Esophagus (tissue), 2 donors: ENCODE measurements around the gene PIK3CA. TPM values are rescaled to one million over a fixed set of nuclear protein-coding genes. Genes with fewer than 3 reads are reported as not detected.
"Not testable (repeated sequence)": the region's sequence is repeated elsewhere in the genome, so short reads cannot be mapped to it uniquely, and the experiment has no call there.

Experiments
- H3K27ac ChIP-seq, 2 donors: one replicate each; pipeline ENCODE4 v1.5.1; 2013; ENCODE audit warnings: low read depth in 2 of 2, mild to moderate bottlenecking in 2 of 2, inconsistent platforms in 1 of 2, low read length in 1 of 2, moderate library complexity in 1 of 2
- H3K27me3 ChIP-seq, 2 donors: one replicate each; pipeline ENCODE4 v1.6.1; 2013; ENCODE audit warnings: low read length in 2 of 2, control low read depth in 1 of 2, mild to moderate bottlenecking in 1 of 2; ENCODE audit not compliant: insufficient read depth in 2 of 2, control insufficient read depth in 1 of 2
- H3K36me3 ChIP-seq, 2 donors: one replicate each; pipeline ENCODE4 v1.6.1; 2013; ENCODE audit warnings: low read length in 1 of 2; ENCODE audit not compliant: control insufficient read depth in 2 of 2, insufficient read depth in 2 of 2
- H3K4me1 ChIP-seq, 2 donors: one replicate each; pipeline ENCODE4 v1.6.1; 2013; ENCODE audit warnings: low read length in 1 of 2; ENCODE audit not compliant: control insufficient read depth in 2 of 2, insufficient read depth in 2 of 2
- H3K4me3 ChIP-seq, 2 donors: one replicate each; pipeline ENCODE4 v1.5.1; 2013; ENCODE audit warnings: low read length in 2 of 2, mild to moderate bottlenecking in 2 of 2, low read depth in 1 of 2, moderate library complexity in 1 of 2
- H3K9me3 ChIP-seq, 2 donors: one replicate each; pipeline ENCODE4 v1.6.1; 2013; ENCODE audit warnings: mild to moderate bottlenecking in 2 of 2, low read depth in 1 of 2, low read length in 1 of 2, moderate library complexity in 1 of 2; ENCODE audit not compliant: control insufficient read depth in 2 of 2, insufficient read depth in 1 of 2
- WGBS, 2 donors: extraction: QIAGEN DNeasy Blood & Tissue Kit; methylation state at CpG; one replicate each; pipeline ENCODE4 v1.1.7; 2013; 5-methylcytosine and 5-hydroxymethylcytosine counted together
- polyA plus RNA-seq, 2 donors: library from polyadenylated mRNA; stranded (reverse); fragments of 200-250 nt; gene quantifications; one replicate each; pipeline ENCODE4 v1.2.3, GENCODE V29; 2013
- donor health status: healthy with polysubstance abuse.
- donor health status: Bipolar disorder and iron deficiency.

The PIK3CA gene
- polyA plus RNA-seq, 2 donors: 3.4 to 5.2 TPM

- H3K27me3 ChIP-seq, H3K27ac ChIP-seq, H3K4me3 ChIP-seq, H3K9me3 ChIP-seq, H3K4me1 ChIP-seq, H3K36me3 ChIP-seq: not testable (repeated sequence)
- whole genome bisulfite sequencing, 2 donors: 58 to 82% methylated on average over 24 to 25 of the region's 27 CpGs
These were observed 15.8 kb upstream of the PIK3CA start for GRCh38 chr3:179132191-179132890.

DNA sequence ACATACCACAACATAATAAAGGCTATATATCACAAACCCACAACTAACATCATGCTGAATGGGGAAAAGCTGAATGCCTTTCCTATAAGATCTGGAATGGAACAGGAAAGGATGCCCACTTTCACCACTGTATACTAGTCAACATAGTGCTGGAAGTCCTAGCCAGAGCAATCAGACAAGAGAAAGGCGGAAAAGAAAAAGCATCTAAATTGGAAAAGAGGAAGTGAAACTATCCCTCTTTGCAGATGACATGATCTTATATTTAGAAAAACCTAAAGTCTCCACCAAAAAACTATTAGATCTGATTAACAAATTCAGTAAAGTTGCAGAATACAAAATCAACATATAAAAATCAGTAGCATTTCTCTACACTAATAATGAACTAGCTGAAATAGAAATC is 14.6 kb upstream of the PIK3CA start:
- Histone ChIP-seq H3K9me3 (no peaks in the 10 kb centered on the region), H3K4me3 (no peak overlapping the region), H3K36me3 (no peaks in the 10 kb centered on the region), H3K27ac (no peak overlapping the region), H3K4me1 (no peaks in the 10 kb centered on the region), H3K27me3 (no peaks in the 10 kb centered on the region)
- 83 to 96% methylated on average over 1 of the region's 1 CpG for WGBS, 2 donors

- no peaks in the 10 kb centered on the region for H3K27me3 ChIP-seq
- no peak overlapping the region for H3K4me3 ChIP-seq
- WGBS, 2 donors: 79 to 85% methylated on average over 1 of the region's 1 CpG
- H3K36me3 ChIP-seq: no peaks in the 10 kb centered on the region
- H3K4me1 ChIP-seq: no peaks in the 10 kb centered on the region
- no peak overlapping the region for H3K27ac ChIP-seq
- H3K9me3 ChIP-seq: no peaks in the 10 kb centered on the region
These were observed 12.0 kb upstream of the PIK3CA start for GRCh38 chr3:179136195-179136594.

DNA sequence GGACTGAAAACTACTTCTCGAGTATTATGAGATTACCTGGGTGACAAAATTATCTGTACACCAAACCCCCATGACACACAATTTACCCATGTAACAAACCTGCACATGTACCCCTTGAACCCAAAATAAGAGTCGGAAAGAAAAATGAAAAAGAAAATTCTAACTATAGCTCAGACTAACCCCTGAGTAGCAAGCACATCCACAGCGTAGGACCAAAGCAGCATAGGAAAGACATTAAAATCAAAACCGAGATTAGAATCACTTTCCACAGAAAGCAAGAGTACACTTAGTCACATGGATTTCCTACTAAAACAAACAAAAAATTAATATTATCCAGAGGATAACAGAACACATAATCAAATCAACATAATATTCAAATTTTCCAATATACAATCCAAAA is 6.3 kb upstream of the PIK3CA start:
- Histone ChIP-seq H3K4me1 (no peaks in the 10 kb centered on the region), H3K27me3 (no peaks in the 10 kb centered on the region), H3K4me3 (no peak overlapping the region), H3K27ac (no peak overlapping the region), H3K36me3 (no peaks in the 10 kb centered on the region), H3K9me3 (no peaks in the 10 kb centered on the region)
- 78 to 82% methylated on average over 4 of the region's 4 CpGs for WGBS, 2 donors

DNA sequence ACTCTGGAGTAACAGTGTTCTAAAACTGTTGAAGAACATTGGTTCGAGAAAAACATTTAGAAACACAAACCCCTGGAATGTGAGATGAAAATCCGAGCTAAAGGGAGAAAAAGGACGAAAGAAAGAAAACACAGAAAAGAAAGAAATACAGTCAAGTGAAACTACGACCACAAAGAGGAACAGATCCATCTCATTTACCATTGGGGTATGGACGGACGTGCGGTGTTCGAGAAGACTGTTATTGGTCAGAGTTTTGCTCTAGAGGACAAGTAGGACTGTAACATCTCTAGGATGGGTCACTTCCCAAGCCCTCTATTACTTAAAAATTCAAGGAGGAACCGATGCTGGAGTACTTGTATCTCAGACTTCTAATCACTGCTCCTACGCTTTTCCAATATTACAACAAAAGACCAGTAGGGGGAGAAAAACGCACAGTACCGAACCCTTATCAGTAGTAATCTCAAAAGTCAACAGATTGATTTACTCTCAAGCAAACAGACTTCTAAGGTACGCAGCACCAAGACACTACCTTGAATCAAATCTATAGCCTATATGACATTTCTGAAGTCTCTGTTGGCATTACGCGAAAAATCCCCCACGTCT is 1.1 kb upstream of the PIK3CA start:
- no peaks in the 10 kb centered on the region for H3K4me1 ChIP-seq
- H3K9me3 ChIP-seq: no peaks in the 10 kb centered on the region
- H3K27ac ChIP-seq: peak overlapping the region; percentile 99
- no peaks in the 10 kb centered on the region for H3K36me3 ChIP-seq
- WGBS, 2 donors: 3 to 4% methylated on average over 16 of the region's 16 CpGs
- H3K27me3 ChIP-seq: no peaks in the 10 kb centered on the region
- H3K4me3 ChIP-seq: peak overlapping the region; percentile 91 to 99

GRCh38 chr3:179147514-179147872 is 664 bp upstream of the PIK3CA start:
- Histone ChIP-seq H3K27ac (peak overlapping the region; percentile 99), H3K9me3 (no peaks in the 10 kb centered on the region), H3K27me3 (no peaks in the 10 kb centered on the region), H3K4me3 (peak overlapping the region; percentile 91 to 99), H3K36me3 (no peaks in the 10 kb centered on the region), H3K4me1 (no peaks in the 10 kb centered on the region)
- WGBS, 2 donors: 0% methylated on average over 14 of the region's 14 CpGs

GRCh38 chr3:179148616-179149405 is 654 bp downstream of the PIK3CA start:
- 0% methylated on average over 52 to 70 of the region's 70 CpGs for WGBS, 2 donors
- H3K4me3 ChIP-seq: peak overlapping the region; percentile 91 to 99
- H3K27ac ChIP-seq: peak overlapping the region; percentile 99
- H3K4me1 ChIP-seq: no peaks in the 10 kb centered on the region
- no peaks in the 10 kb centered on the region for H3K27me3 ChIP-seq
- no peaks in the 10 kb centered on the region for H3K36me3 ChIP-seq
- H3K9me3 ChIP-seq: no peaks in the 10 kb centered on the region

DNA sequence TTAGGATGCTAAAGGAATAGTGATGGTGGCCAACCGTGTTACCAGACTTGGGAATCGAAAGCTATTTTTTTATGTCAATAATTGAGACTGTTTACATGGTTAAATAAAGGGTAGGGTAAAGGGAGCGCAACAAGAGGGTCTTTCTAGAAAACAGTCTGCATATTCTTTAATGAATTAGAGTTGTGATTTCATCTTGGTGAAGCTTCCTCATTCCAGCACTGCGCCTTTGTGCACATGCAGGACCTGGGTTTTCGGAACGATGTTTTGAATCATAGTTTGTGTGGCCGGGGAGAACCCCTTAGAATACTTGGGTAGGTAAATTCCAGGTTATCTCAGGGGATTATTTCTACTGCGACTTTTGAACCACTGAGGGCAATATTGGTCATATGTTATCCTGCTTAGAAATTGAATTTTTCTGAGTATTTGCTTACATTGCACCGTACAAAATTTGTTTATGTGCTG is 1.3 kb downstream of the PIK3CA start:
- peak overlapping the region; percentile 99 for H3K27ac ChIP-seq
- H3K27me3 ChIP-seq: no peaks in the 10 kb centered on the region
- 1% methylated on average over 9 of the region's 9 CpGs for WGBS, 2 donors
- peak overlapping the region; percentile 91 to 99 for H3K4me3 ChIP-seq
- no peaks in the 10 kb centered on the region for H3K36me3 ChIP-seq
- H3K4me1 ChIP-seq: peaks cover 0 to 2% of the 10 kb centered on the region in 2 donors
- H3K9me3 ChIP-seq: no peaks in the 10 kb centered on the region

DNA sequence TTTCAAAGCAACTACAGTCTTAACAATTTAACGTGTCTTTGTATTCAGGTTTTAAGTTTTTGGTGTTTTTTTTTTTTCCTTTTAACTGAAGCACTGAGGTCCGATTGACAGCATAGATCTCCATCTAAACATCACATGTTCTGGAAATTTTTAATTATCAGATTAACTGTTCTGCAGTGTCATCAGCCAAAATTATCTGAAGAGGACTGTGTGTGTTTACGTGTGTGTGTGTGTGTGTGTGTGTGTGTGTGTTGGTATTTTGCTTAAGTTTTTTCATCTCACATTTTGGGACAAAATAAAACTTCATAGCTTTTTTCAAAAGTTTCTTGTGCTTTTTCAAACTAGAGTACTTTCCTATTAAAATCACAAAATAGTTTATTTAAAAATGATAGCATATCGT is 1.8 kb downstream of the PIK3CA start:
- no peak overlapping the region for H3K27ac ChIP-seq
- H3K36me3 ChIP-seq: no peaks in the 10 kb centered on the region
- H3K4me1 ChIP-seq: peaks cover 0 to 2% of the 10 kb centered on the region in 2 donors
- H3K9me3 ChIP-seq: no peaks in the 10 kb centered on the region
- H3K4me3 ChIP-seq: peak overlapping the region in 1 of 2 donors; percentile 91
- WGBS, 2 donors: 26 to 29% methylated on average over 4 of the region's 4 CpGs
- no peaks in the 10 kb centered on the region for H3K27me3 ChIP-seq
